ENCODE measurements around the gene FCN3.
"Not testable (repeated sequence)": the region's sequence is repeated elsewhere in the genome, so short reads cannot be mapped to it uniquely, and the experiment has no call there.

GRCh38 chr1:27405598-27406361 lies 31.2 kb upstream of the FCN3 start:
- not testable (repeated sequence) for TF ChIP-seq MAZ (IDR thresholded peaks at IDR 0.05; ENCODE audit: borderline replicate concordance, low read depth, low read length); FOS (IDR thresholded peaks at IDR 0.05; ENCODE audit: low read depth, low read length); RFX5 (IDR thresholded peaks at IDR 0.05; ENCODE audit: low read depth, low read length); RAD21 (IDR thresholded peaks at IDR 0.05; ENCODE audit: low read length); MXI1 (IDR thresholded peaks at IDR 0.05; ENCODE audit: borderline replicate concordance, low read depth, low read length); CHD1 (IDR thresholded peaks at IDR 0.05; ENCODE audit: low read depth, low read length); POLR2A (IDR thresholded peaks at IDR 0.05; ENCODE audit: low read depth, low read length); SMC3 (IDR thresholded peaks at IDR 0.05; ENCODE audit: low read depth, low read length); MAFK (IDR thresholded peaks at IDR 0.05; ENCODE audit: low read depth, low read length)
- TF ChIP-seq, protein P1, sequence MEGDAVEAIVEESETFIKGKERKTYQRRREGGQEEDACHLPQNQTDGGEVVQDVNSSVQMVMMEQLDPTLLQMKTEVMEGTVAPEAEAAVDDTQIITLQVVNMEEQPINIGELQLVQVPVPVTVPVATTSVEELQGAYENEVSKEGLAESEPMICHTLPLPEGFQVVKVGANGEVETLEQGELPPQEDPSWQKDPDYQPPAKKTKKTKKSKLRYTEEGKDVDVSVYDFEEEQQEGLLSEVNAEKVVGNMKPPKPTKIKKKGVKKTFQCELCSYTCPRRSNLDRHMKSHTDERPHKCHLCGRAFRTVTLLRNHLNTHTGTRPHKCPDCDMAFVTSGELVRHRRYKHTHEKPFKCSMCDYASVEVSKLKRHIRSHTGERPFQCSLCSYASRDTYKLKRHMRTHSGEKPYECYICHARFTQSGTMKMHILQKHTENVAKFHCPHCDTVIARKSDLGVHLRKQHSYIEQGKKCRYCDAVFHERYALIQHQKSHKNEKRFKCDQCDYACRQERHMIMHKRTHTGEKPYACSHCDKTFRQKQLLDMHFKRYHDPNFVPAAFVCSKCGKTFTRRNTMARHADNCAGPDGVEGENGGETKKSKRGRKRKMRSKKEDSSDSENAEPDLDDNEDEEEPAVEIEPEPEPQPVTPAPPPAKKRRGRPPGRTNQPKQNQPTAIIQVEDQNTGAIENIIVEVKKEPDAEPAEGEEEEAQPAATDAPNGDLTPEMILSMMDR (conservative IDR thresholded peaks at IDR 0.05; ENCODE audit: low read depth, low read length), result not testable (repeated sequence)
- TF ChIP-seq, protein P2, sequence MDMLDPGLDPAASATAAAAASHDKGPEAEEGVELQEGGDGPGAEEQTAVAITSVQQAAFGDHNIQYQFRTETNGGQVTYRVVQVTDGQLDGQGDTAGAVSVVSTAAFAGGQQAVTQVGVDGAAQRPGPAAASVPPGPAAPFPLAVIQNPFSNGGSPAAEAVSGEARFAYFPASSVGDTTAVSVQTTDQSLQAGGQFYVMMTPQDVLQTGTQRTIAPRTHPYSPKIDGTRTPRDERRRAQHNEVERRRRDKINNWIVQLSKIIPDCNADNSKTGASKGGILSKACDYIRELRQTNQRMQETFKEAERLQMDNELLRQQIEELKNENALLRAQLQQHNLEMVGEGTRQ (IDR thresholded peaks at IDR 0.05; ENCODE audit: low read depth, low read length), result not testable (repeated sequence)
